ENCODE results near the gene LUC7L.

- TF ChIP-seq CTCF (IDR thresholded peaks at IDR 0.05) = no peak
- no peak for TF ChIP-seq POLR2A (IDR thresholded peaks at IDR 0.05)
Observed at GRCh38 chr16:220021-220420, 9.2 kb downstream of the LUC7L start.
